Measurements from ENCODE around the gene TRIO.

- TF ChIP-seq CTCF (IDR thresholded peaks at IDR 0.05; ENCODE audit: poor library complexity) (no peak), EZH2 (IDR thresholded peaks at IDR 0.05; ENCODE audit: borderline replicate concordance) (no peak)
These were observed 226.6 kb downstream of the TRIO start for GRCh38 chr5:14369780-14370179.
